Mesenchymal stem cell (in vitro differentiated cells and primary cell): ENCODE measurements around the gene MYMX.

ENCODE experiments used
- DNase-seq: peaks from one replicate; pipeline ENCODE4 v3.0.0-alpha.2; 2013
- H2AFZ ChIP-seq: one replicate; pipeline ENCODE4 v1.6.1; 2013; ENCODE audit warnings: low read depth, mild to moderate bottlenecking, control low read depth, inconsistent platforms, low read length, moderate library complexity
- H2AK5ac ChIP-seq: 2 replicates; pipeline ENCODE4 v1.6.1; 2013; ENCODE audit warnings: low read length, moderate library complexity, mild to moderate bottlenecking, inconsistent platforms; ENCODE audit not compliant: severe bottlenecking
- H2BK120ac ChIP-seq: one replicate; pipeline ENCODE4 v1.6.1; 2013; ENCODE audit warnings: low read depth, mild to moderate bottlenecking, inconsistent platforms, low read length, moderate library complexity
- H2BK12ac ChIP-seq, 2 experiments: one replicate each; pipeline ENCODE4 v1.6.1; 2013; ENCODE audit warnings: inconsistent platforms in 2 of 2, low read length in 2 of 2, mild to moderate bottlenecking in 2 of 2, moderate library complexity in 2 of 2, control low read depth in 1 of 2
- H2BK15ac ChIP-seq: one replicate; pipeline ENCODE4 v1.6.1; 2013; ENCODE audit warnings: mild to moderate bottlenecking, low read depth, inconsistent platforms; ENCODE audit not compliant: poor library complexity, severe bottlenecking
- H2BK5ac ChIP-seq: 2 replicates; pipeline ENCODE4 v1.6.1; 2013; ENCODE audit warnings: low read depth, mild to moderate bottlenecking, low read length, control low read depth, inconsistent platforms; ENCODE audit not compliant: poor library complexity, severe bottlenecking
- H3K14ac ChIP-seq, 2 experiments: one replicate each; pipeline ENCODE4 v1.6.1; 2013; ENCODE audit warnings: inconsistent platforms in 2 of 2, low read length in 2 of 2, control low read depth in 1 of 2, mild to moderate bottlenecking in 1 of 2, moderate library complexity in 1 of 2
- H3K18ac ChIP-seq, 2 experiments: one replicate each; pipeline ENCODE4 v1.6.1; 2013; ENCODE audit warnings: inconsistent platforms in 2 of 2, low read length in 2 of 2, control low read depth in 1 of 2, low read depth in 1 of 2, mild to moderate bottlenecking in 1 of 2
- H3K23ac ChIP-seq, 2 experiments: one replicate each; pipeline ENCODE4 v1.6.1; 2013; ENCODE audit warnings: inconsistent platforms in 2 of 2, low read length in 2 of 2, mild to moderate bottlenecking in 2 of 2, moderate library complexity in 2 of 2, control low read depth in 1 of 2
- H3K27ac ChIP-seq: 2 replicates; pipeline ENCODE4 v1.5.1; 2013; ENCODE audit warnings: mild to moderate bottlenecking, moderate library complexity, low read length, control low read depth, inconsistent platforms; ENCODE audit not compliant: poor library complexity, severe bottlenecking
- H3K27me3 ChIP-seq, 2 experiments: 2 replicates each; pipeline versions ENCODE4 v1.6.1 to v1.7.0; 2013; ENCODE audit warnings: low read length in 2 of 2, mild to moderate bottlenecking in 2 of 2, moderate library complexity in 2 of 2, control low read depth in 1 of 2, inconsistent platforms in 1 of 2; ENCODE audit not compliant: control insufficient read depth in 1 of 2, insufficient read depth in 1 of 2
- H3K36me3 ChIP-seq, 2 experiments: 2 replicates each; pipeline versions ENCODE4 v1.6.1 to v1.7.0; 2013; ENCODE audit warnings: low read length in 2 of 2, control low read depth in 1 of 2, inconsistent platforms in 1 of 2, low read depth in 1 of 2, mild to moderate bottlenecking in 1 of 2; ENCODE audit not compliant: insufficient read depth in 2 of 2, control insufficient read depth in 1 of 2
- H3K4ac ChIP-seq, 2 experiments: one replicate each; pipeline ENCODE4 v1.6.1; 2013; ENCODE audit warnings: inconsistent platforms in 2 of 2, low read length in 2 of 2, mild to moderate bottlenecking in 2 of 2, moderate library complexity in 2 of 2, control low read depth in 1 of 2, low read depth in 1 of 2
- H3K4me1 ChIP-seq: 2 replicates; pipeline ENCODE4 v1.6.1; 2013; ENCODE audit warnings: low read depth, low read length, control low read depth; ENCODE audit not compliant: control insufficient read depth, insufficient read depth
- H3K4me2 ChIP-seq: 2 replicates; pipeline ENCODE4 v1.6.1; 2013; ENCODE audit warnings: low read length, mild to moderate bottlenecking, inconsistent platforms; ENCODE audit not compliant: poor library complexity, severe bottlenecking
- H3K4me3 ChIP-seq, 2 experiments: 2 replicates each; pipeline versions ENCODE4 v1.5.1 to v1.7.0; 2013; ENCODE audit warnings: low read length in 2 of 2, mild to moderate bottlenecking in 2 of 2, control low read depth in 1 of 2, low read depth in 1 of 2; ENCODE audit not compliant: insufficient read depth in 1 of 2
- H3K79me1 ChIP-seq: replicated peaks from 2 replicates; pipeline ENCODE4 v1.6.1; 2013; ENCODE audit warnings: mild to moderate bottlenecking, control low read depth, low read length, inconsistent platforms; ENCODE audit not compliant: poor library complexity, severe bottlenecking
- H3K9ac ChIP-seq: 2 replicates; pipeline ENCODE4 v1.7.0; 2013; ENCODE audit warnings: mild to moderate bottlenecking, low read length, moderate library complexity
- H3K9me3 ChIP-seq: 2 replicates; pipeline ENCODE4 v1.7.0; 2013; ENCODE audit warnings: mild to moderate bottlenecking, low read length; ENCODE audit not compliant: control insufficient read depth
- H4K8ac ChIP-seq: one replicate; pipeline ENCODE4 v1.6.1; 2013; ENCODE audit warnings: inconsistent platforms, mild to moderate bottlenecking, low read length, moderate library complexity
- H4K91ac ChIP-seq: one replicate; pipeline ENCODE4 v1.6.1; 2013; ENCODE audit warnings: mild to moderate bottlenecking, low read length, inconsistent platforms
- WGBS: methylation state at CpG from one replicate; pipeline ENCODE4 v1.1.7; 2013; ENCODE audit warnings: mixed read lengths; 5-methylcytosine and 5-hydroxymethylcytosine counted together

MYMX gene

GRCh38 chr6:44250067-44250717, 33.5 kb downstream of the MYMX start:
- no peak overlapping the region for H3K4me3 ChIP-seq
- no peaks in the 10 kb centered on the region for H3K27me3 ChIP-seq
- H3K18ac ChIP-seq: no peak overlapping the region
- no peak overlapping the region for H3K4me2 ChIP-seq
- H3K4ac ChIP-seq: no peak overlapping the region
- H2AK5ac ChIP-seq: no peak overlapping the region
- no peak overlapping the region for H2BK5ac ChIP-seq
- no peak overlapping the region for H2AFZ ChIP-seq
- H3K9ac ChIP-seq: no peak overlapping the region
- no peak overlapping the region for H3K27ac ChIP-seq
- peaks cover 2% of the 10 kb centered on the region for H3K79me1 ChIP-seq
- peaks cover 41 to 68% of the 10 kb centered on the region in 2 experiments for H3K36me3 ChIP-seq
- H4K91ac ChIP-seq: no peak overlapping the region
- H2BK120ac ChIP-seq: no peak overlapping the region
- 81% methylated on average over 2 of the region's 6 CpGs for whole genome bisulfite sequencing
- no peak overlapping the region for H2BK15ac ChIP-seq
- no peak for DNase-seq
- H2BK12ac ChIP-seq: no peak overlapping the region
- H3K9me3 ChIP-seq: no peaks in the 10 kb centered on the region
- H3K23ac ChIP-seq: no peak overlapping the region
- H3K14ac ChIP-seq: no peak overlapping the region
- H3K4me1 ChIP-seq: peaks cover 22% of the 10 kb centered on the region
- no peak overlapping the region for H4K8ac ChIP-seq

DNA sequence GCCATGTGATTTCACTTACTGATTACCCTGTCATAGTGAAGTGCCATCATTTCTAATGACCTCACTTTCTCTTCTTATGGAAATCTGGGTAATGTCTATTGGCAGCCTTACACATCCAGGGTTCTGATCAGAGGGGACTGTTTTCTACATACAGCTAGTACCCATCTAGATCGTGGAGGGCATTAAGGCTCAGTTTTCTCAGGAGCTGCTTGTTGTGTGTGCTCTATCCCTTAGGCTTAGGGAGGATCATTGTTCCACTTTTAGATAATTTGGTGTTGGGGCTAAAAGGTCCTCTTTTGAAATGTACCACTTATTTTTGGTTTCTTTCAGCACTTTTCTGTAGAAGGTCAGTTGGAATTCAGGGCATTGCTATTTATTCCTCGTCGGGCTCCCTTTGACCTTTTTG, 34.0 kb downstream of the MYMX start:
- Histone ChIP-seq H2BK5ac (no peak overlapping the region), H3K4me1 (peaks cover 23% of the 10 kb centered on the region)
- WGBS: 100% methylated on average over 3 of the region's 3 CpGs

DNA sequence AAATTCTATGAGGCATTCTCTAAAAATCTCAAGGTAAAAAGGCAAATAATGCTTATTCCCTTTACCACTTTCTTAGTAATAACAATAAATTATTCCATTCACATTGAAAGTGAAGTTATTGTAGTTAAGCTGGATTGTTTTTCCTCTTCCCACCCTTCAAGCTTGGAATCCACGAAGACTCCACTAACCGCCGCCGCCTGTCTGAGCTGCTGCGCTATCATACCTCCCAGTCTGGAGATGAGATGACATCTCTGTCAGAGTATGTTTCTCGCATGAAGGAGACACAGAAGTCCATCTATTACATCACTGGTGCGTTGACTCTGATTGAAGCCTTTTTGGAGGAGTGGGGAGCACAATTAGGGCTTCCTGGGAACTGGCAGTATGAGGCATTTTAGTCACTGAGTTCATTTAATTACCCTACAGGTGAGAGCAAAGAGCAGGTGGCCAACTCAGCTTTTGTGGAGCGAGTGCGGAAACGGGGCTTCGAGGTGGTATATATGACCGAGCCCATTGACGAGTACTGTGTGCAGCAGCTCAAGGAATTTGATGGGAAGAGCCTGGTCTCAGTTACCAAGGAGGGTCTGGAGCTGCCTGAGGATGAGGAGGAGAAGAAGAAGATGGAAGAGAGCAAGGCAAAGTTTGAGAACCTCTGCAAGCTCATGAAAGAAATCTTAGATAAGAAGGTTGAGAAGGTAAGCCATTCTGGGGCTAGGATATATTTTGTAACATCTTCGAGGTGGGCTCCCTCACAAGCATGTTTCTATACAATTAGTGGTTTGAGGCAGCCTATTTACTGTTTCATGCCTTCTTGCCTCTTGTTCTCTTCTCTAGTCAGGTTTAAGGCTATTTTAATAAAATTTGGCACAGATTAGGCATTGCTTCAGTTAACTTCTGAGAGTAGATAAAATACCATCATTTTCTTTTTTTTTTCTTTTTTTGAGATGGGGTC, 35.1 kb downstream of the MYMX start:
- Histone ChIP-seq H2BK15ac (no peak overlapping the region), H4K91ac (no peak overlapping the region), H3K27me3 (no peaks in the 10 kb centered on the region), H3K4me2 (no peak overlapping the region), H2BK120ac (no peak overlapping the region), H3K4ac (no peak overlapping the region), H4K8ac (no peak overlapping the region), H3K27ac (no peak overlapping the region), H3K18ac (no peak overlapping the region), H3K9me3 (no peaks in the 10 kb centered on the region), H2AFZ (no peak overlapping the region), H3K79me1 (no peaks in the 10 kb centered on the region), H2BK5ac (no peak overlapping the region), H3K9ac (no peak overlapping the region), H3K14ac (no peak overlapping the region), H3K23ac (no peak overlapping the region), H3K4me3 (no peak overlapping the region), H2AK5ac (no peak overlapping the region), H3K36me3 (peaks cover 44 to 76% of the 10 kb centered on the region in 2 experiments), H3K4me1 (peaks cover 23% of the 10 kb centered on the region), H2BK12ac (no peak overlapping the region)
- 98% methylated on average over 14 of the region's 14 CpGs for WGBS
- DNase-seq: no peak

More for the DNA sequence above, 34.0 kb downstream of the MYMX start:
- Histone ChIP-seq H3K27me3 (no peaks in the 10 kb centered on the region), H3K9ac (no peak overlapping the region), H3K4ac (no peak overlapping the region), H3K9me3 (no peaks in the 10 kb centered on the region), H3K4me3 (no peak overlapping the region), H3K36me3 (peaks cover 44 to 73% of the 10 kb centered on the region in 2 experiments), H3K4me2 (no peak overlapping the region), H2BK12ac (no peak overlapping the region), H3K79me1 (peaks cover 2% of the 10 kb centered on the region), H3K14ac (no peak overlapping the region), H3K18ac (no peak overlapping the region), H3K23ac (no peak overlapping the region), H2BK120ac (no peak overlapping the region), H4K8ac (no peak overlapping the region), H2BK15ac (no peak overlapping the region), H3K27ac (no peak overlapping the region), H2AK5ac (no peak overlapping the region), H2AFZ (no peak overlapping the region), H4K91ac (no peak overlapping the region)
- DNase-seq: no peak
